Muscle of leg (tissue), 11 donors: ENCODE results near the gene DENND4C. TPM values are rescaled to one million over a fixed set of nuclear protein-coding genes. Genes with fewer than 3 reads are reported as not detected.
"Not testable (repeated sequence)": the region's sequence is repeated elsewhere in the genome, so short reads cannot be mapped to it uniquely, and the experiment has no call there.

Experiments
- DNase-seq: peaks from one replicate; pipeline ENCODE4 v3.0.0; 2013
- H3K27ac ChIP-seq: one replicate; pipeline ENCODE4 v1.5.1; 2013; ENCODE audit warnings: mild to moderate bottlenecking, low read length, control low read depth
- H3K27me3 ChIP-seq: one replicate; pipeline ENCODE4 v1.6.1; 2013; ENCODE audit warnings: low read length; ENCODE audit not compliant: control insufficient read depth, insufficient read depth
- H3K36me3 ChIP-seq: one replicate; pipeline ENCODE4 v1.6.1; 2013; ENCODE audit warnings: low read length; ENCODE audit not compliant: control insufficient read depth, insufficient read depth
- H3K4me1 ChIP-seq: one replicate; pipeline ENCODE4 v1.6.1; 2013; ENCODE audit warnings: low read length; ENCODE audit not compliant: control insufficient read depth, insufficient read depth
- H3K4me3 ChIP-seq: one replicate; pipeline ENCODE4 v1.5.1; 2013; ENCODE audit warnings: low read length, control low read depth
- H3K9me3 ChIP-seq: replicated peaks from 2 replicates; pipeline ENCODE4 v1.6.1; 2013; ENCODE audit warnings: low read depth, low read length; ENCODE audit not compliant: control insufficient read depth
- WGBS: methylation state at CpG from one replicate; pipeline ENCODE4 v1.1.5; 2013; ENCODE audit warnings: missing lambda C conversion rate; ENCODE audit not compliant: insufficient coverage; 5-methylcytosine and 5-hydroxymethylcytosine counted together
- polyA plus RNA-seq, 8 donors: library from polyadenylated mRNA; unstranded; fragments of 120-200 nt; gene quantifications; one replicate each; pipeline versions ENCODE4 v1.2.1 to v1.2.3, GENCODE V29; 2013; ENCODE audit warnings: inconsistent platforms in 1 of 8, low replicate concordance in 1 of 8; ENCODE audit not compliant: insufficient read length in 8 of 8, insufficient read depth in 1 of 8
- total RNA-seq: library from RNA; stranded (reverse); fragments of 120-200 nt; gene quantifications from one replicate; pipeline ENCODE4 v1.2.4, GENCODE V29; 2013

DENND4C gene
- total and polyA plus RNA-seq, 9 donors = 19.0 to 38.4 (median 21.1) TPM

- Histone ChIP-seq H3K9me3 (no peaks in the 10 kb centered on the region), H3K27me3 (no peaks in the 10 kb centered on the region), H3K4me1 (peaks cover 7% of the 10 kb centered on the region), H3K4me3 (no peak overlapping the region), H3K27ac (no peak overlapping the region), H3K36me3 (no peaks in the 10 kb centered on the region)
- no peak for DNase-seq
- 27% methylated on average over 3 of the region's 4 CpGs for WGBS
Observed at GRCh38 chr9:19404283-19405075, 174.0 kb downstream of the DENND4C start.

- Histone ChIP-seq H3K27ac (no peak overlapping the region), H3K4me1 (peaks cover 13% of the 10 kb centered on the region), H3K9me3 (no peaks in the 10 kb centered on the region), H3K4me3 (no peak overlapping the region), H3K27me3 (no peaks in the 10 kb centered on the region), H3K36me3 (no peaks in the 10 kb centered on the region)
- no peak for DNase-seq
- WGBS = no CpG with 5 or more reads among the region's 1 CpG
Observed at GRCh38 chr9:19405771-19406170, 175.3 kb downstream of the DENND4C start.

GRCh38 chr9:19408316-19408692 lies 177.8 kb downstream of the DENND4C start:
- no peaks in the 10 kb centered on the region for H3K27me3 ChIP-seq
- H3K36me3 ChIP-seq = no peaks in the 10 kb centered on the region
- H3K4me1 ChIP-seq = peaks cover 13% of the 10 kb centered on the region
- H3K27ac ChIP-seq = no peak overlapping the region
- no peaks in the 10 kb centered on the region for H3K9me3 ChIP-seq
- WGBS = 5% methylated on average over 16 of the region's 20 CpGs
- no peak for DNase-seq
- peak overlapping the region; percentile 74 for H3K4me3 ChIP-seq

- no peaks in the 10 kb centered on the region for H3K27me3 ChIP-seq
- no peaks in the 10 kb centered on the region for H3K36me3 ChIP-seq
- WGBS = under 1% methylated on average over 54 of the region's 61 CpGs
- peaks cover 13% of the 10 kb centered on the region for H3K4me1 ChIP-seq
- no peaks in the 10 kb centered on the region for H3K9me3 ChIP-seq
- DNase-seq = peak; percentile 96
- peak within 1 kb of the TSS; percentile 74 for H3K4me3 ChIP-seq
- peak within 1 kb of the TSS; percentile 83 for H3K27ac ChIP-seq
Observed at GRCh38 chr9:19408693-19409400, 178.4 kb downstream of the DENND4C start, which contains the start of gene ACER2. TSS of gene ACER2 (plus strand) at chr9:19409009. CDS start at chr9:19409085, 76 bp downstream.

GRCh38 chr9:19409401-19410194 lies 179.1 kb downstream of the DENND4C start:
- no peaks in the 10 kb centered on the region for H3K36me3 ChIP-seq
- DNase-seq = peak; percentile 49
- H3K27me3 ChIP-seq = no peaks in the 10 kb centered on the region
- H3K27ac ChIP-seq = peak overlapping the region; percentile 83
- H3K4me3 ChIP-seq = peak overlapping the region; percentile 74
- H3K9me3 ChIP-seq = no peaks in the 10 kb centered on the region
- 8% methylated on average over 9 of the region's 17 CpGs for WGBS
- peaks cover 13% of the 10 kb centered on the region for H3K4me1 ChIP-seq

GRCh38 chr9:19410195-19410503 lies 179.7 kb downstream of the DENND4C start:
- Histone ChIP-seq H3K27me3 (no peaks in the 10 kb centered on the region), H3K4me3 (no peak overlapping the region), H3K27ac (no peak overlapping the region), H3K9me3 (no peaks in the 10 kb centered on the region), H3K36me3 (no peaks in the 10 kb centered on the region), H3K4me1 (peaks cover 13% of the 10 kb centered on the region)
- WGBS = 100% methylated on average over 1 of the region's 2 CpGs
- no peak for DNase-seq

GRCh38 chr9:19410594-19410993 lies 180.1 kb downstream of the DENND4C start:
- Histone ChIP-seq H3K36me3 (no peaks in the 10 kb centered on the region), H3K27me3 (no peaks in the 10 kb centered on the region), H3K4me1 (peaks cover 13% of the 10 kb centered on the region), H3K27ac (no peak overlapping the region), H3K9me3 (no peaks in the 10 kb centered on the region), H3K4me3 (no peak overlapping the region)
- WGBS = no CpG with 5 or more reads among the region's 2 CpGs
- DNase-seq = no peak

- no peaks in the 10 kb centered on the region for H3K36me3 ChIP-seq
- H3K4me3 ChIP-seq = no peak overlapping the region
- DNase-seq = no peak
- no peak overlapping the region for H3K27ac ChIP-seq
- no CpG with 5 or more reads among the region's 8 CpGs for WGBS
- H3K4me1 ChIP-seq = peaks cover 13% of the 10 kb centered on the region
- no peaks in the 10 kb centered on the region for H3K9me3 ChIP-seq
- H3K27me3 ChIP-seq = no peaks in the 10 kb centered on the region
Observed at GRCh38 chr9:19411316-19411715, 180.8 kb downstream of the DENND4C start.

GRCh38 chr9:19413456-19413855 lies 183.0 kb downstream of the DENND4C start:
- DNase-seq, H3K36me3 ChIP-seq, H3K4me3 ChIP-seq, H3K9me3 ChIP-seq, H3K27ac ChIP-seq, H3K27me3 ChIP-seq: not testable (repeated sequence)
- WGBS = 91% methylated on average over 1 of the region's 3 CpGs
- H3K4me1 ChIP-seq = peaks cover 11% of the 10 kb centered on the region

GRCh38 chr9:19416143-19416542 lies 185.7 kb downstream of the DENND4C start:
- H3K9me3 ChIP-seq = no peaks in the 10 kb centered on the region
- H3K27me3 ChIP-seq = no peaks in the 10 kb centered on the region
- DNase-seq = no peak
- H3K36me3 ChIP-seq = no peaks in the 10 kb centered on the region
- H3K4me1 ChIP-seq = no peaks in the 10 kb centered on the region
- H3K27ac ChIP-seq = no peak overlapping the region
- no peak overlapping the region for H3K4me3 ChIP-seq
- no CpG with 5 or more reads among the region's 2 CpGs for WGBS
